Type B pancreatic cell (in vitro differentiated cells): ENCODE data around the gene TWIST2. TPM values are rescaled to one million over a fixed set of nuclear protein-coding genes. Genes with fewer than 3 reads are reported as not detected.

Experiments used
- DNase-seq: peaks from one replicate; pipeline ENCODE4 v3.0.0; 2021; ENCODE audit warnings: mixed read lengths; ENCODE audit not compliant: unreplicated experiment; ENCODE audit errors: extremely low spot score
- H3K27ac Mint-ChIP-seq: 2 replicates; pipeline ENCODE4 v1.8.0; 2021; ENCODE audit warnings: mild to moderate bottlenecking, mixed read lengths
- H3K27me3 Mint-ChIP-seq: 2 replicates; pipeline ENCODE4 v1.8.0; 2021; ENCODE audit warnings: mixed read lengths
- H3K36me3 Mint-ChIP-seq: 2 replicates; pipeline ENCODE4 v1.8.0; 2021; ENCODE audit warnings: mixed read lengths
- H3K4me1 Mint-ChIP-seq: one replicate; pipeline ENCODE4 v1.8.0; 2021; ENCODE audit warnings: mixed read lengths; ENCODE audit not compliant: unreplicated experiment
- H3K4me3 Mint-ChIP-seq: 2 replicates; pipeline ENCODE4 v1.8.0; 2021; ENCODE audit warnings: mild to moderate bottlenecking, mixed read lengths
- H3K9me3 Mint-ChIP-seq: 2 replicates; pipeline ENCODE4 v1.8.0; 2021; ENCODE audit warnings: mixed read lengths
- CTCF ChIP-seq: fragments of 200-600 bp; sonication (generic); conservative IDR thresholded peaks from 2 replicates; pipeline ENCODE4 v1.5.0; 2021; ENCODE audit warnings: antibody characterized with exemption, mild to moderate bottlenecking
- total RNA-seq: library from RNA; stranded (reverse); gene quantifications from 2 replicates; pipeline ENCODE4 v1.2.1, GENCODE V29; 2021; ENCODE audit warnings: low replicate concordance

Gene TWIST2
- total RNA-seq, 1 donor from 2014 or later, result 27.3 TPM

- TF ChIP-seq CTCF, result no peak
- Mint-ChIP-seq H3K9me3 (no peaks in the 10 kb centered on the region), H3K36me3 (peaks cover 10% of the 10 kb centered on the region), H3K4me3 (no peak overlapping the region), H3K4me1 (peaks cover 10% of the 10 kb centered on the region), H3K27ac (no peak overlapping the region), H3K27me3 (peaks cover 9% of the 10 kb centered on the region)
- DNase-seq, result no peak
Measured at GRCh38 chr2:238890131-238890530, 42.2 kb downstream of the TWIST2 start.

GRCh38 chr2:238890618-238891456, 43.0 kb downstream of the TWIST2 start:
- H3K4me3 Mint-ChIP-seq, result no peak overlapping the region

GRCh38 chr2:238891457-238892203, 43.7 kb downstream of the TWIST2 start:
- Mint-ChIP-seq H3K4me1 (peaks cover 18% of the 10 kb centered on the region), H3K4me3 (no peak overlapping the region), H3K27me3 (peaks cover 6% of the 10 kb centered on the region), H3K36me3 (peaks cover 7% of the 10 kb centered on the region), H3K9me3 (no peaks in the 10 kb centered on the region), H3K27ac (no peak overlapping the region)
- TF ChIP-seq CTCF, result no peak
- DNase-seq, result no peak

More at GRCh38 chr2:238890618-238891456, 43.0 kb downstream of the TWIST2 start:
- H3K4me1 Mint-ChIP-seq, result peaks cover 15% of the 10 kb centered on the region
- TF ChIP-seq CTCF, result no peak
- H3K27ac Mint-ChIP-seq, result no peak overlapping the region
- peaks cover 6% of the 10 kb centered on the region for H3K27me3 Mint-ChIP-seq
- H3K9me3 Mint-ChIP-seq, result no peaks in the 10 kb centered on the region
- H3K36me3 Mint-ChIP-seq, result peaks cover 10% of the 10 kb centered on the region
- DNase-seq, result no peak

- H3K9me3 Mint-ChIP-seq, result no peaks in the 10 kb centered on the region
- H3K27me3 Mint-ChIP-seq, result peaks cover 4% of the 10 kb centered on the region
- no peak for TF ChIP-seq CTCF
- DNase-seq, result no peak
- peaks cover 23% of the 10 kb centered on the region for H3K4me1 Mint-ChIP-seq
- H3K4me3 Mint-ChIP-seq, result no peak overlapping the region
- H3K27ac Mint-ChIP-seq, result no peak overlapping the region
- peaks cover 3% of the 10 kb centered on the region for H3K36me3 Mint-ChIP-seq
Measured at GRCh38 chr2:238892204-238892500, 44.3 kb downstream of the TWIST2 start.

DNA sequence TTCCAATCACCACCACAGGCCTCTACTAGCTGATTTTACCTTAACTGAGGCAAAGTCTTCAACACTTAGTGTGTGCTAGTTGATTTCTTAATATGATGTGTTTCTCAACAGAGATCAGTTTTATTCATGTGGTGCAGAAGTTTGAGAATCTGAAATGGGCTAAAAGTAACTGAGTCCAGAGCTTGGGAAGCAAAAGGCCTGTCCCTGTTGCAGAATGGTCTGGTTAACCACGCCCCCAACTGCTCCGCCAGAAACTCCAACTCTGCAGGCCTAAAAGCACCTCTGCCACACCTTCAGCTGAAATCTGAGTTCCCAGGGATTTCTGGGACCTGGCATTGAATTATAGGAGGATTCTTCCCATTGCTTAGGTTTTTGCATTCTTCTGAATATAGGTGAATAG, 44.9 kb downstream of the TWIST2 start:
- Mint-ChIP-seq H3K9me3 (no peaks in the 10 kb centered on the region), H3K4me3 (no peak overlapping the region), H3K36me3 (no peaks in the 10 kb centered on the region), H3K27me3 (peaks cover 2% of the 10 kb centered on the region), H3K27ac (no peak overlapping the region), H3K4me1 (peaks cover 24% of the 10 kb centered on the region)
- no peak for TF ChIP-seq CTCF
- no peak for DNase-seq
